K562 (cell line): ENCODE data around the gene PIMREG. TPM values are rescaled to one million over a fixed set of nuclear protein-coding genes. Genes with fewer than 3 reads are reported as not detected.

Source experiments
- ATAC-seq: fragments of 200-7000 bp; cut with Tn5 transposase; 3 replicates; pipeline ENCODE4 v1.9.1; 2020; ENCODE audit warnings: moderate library complexity
- BruUV-seq: library from RNA; stranded (reverse); fragments of 400-500 nt; replicated peaks from 2 replicates; lab custom pipeline; 2021; lab: Mats Ljungman, UMichigan
- CTCF ChIA-PET: fragments of 300-600 bp; formaldehyde crosslinking; extraction: SDS; loops from one replicate; lab custom pipeline; 2021; ENCODE audit warnings: low intra/inter-chr PET ratio; lab: Yijun Ruan, JAX
- POLR2A ChIA-PET: fragments of 300-600, 350-650 bp; sonication (Branson Sonifier 250); formaldehyde crosslinking; extraction: SDS; loops from one replicate; lab custom pipeline; 2021; ENCODE audit warnings: antibody characterized with exemption, inconsistent platforms; lab: Yijun Ruan, JAX
- DNase-seq, 4 experiments: peaks; one replicate each; pipeline versions ENCODE4 v3.0.0 to v3.0.0-alpha.2; 2011 to 2018; ENCODE audit warnings: low spot score in 3 of 4, mixed read lengths in 3 of 4; ENCODE audit errors: extremely low read depth in 1 of 4
- FAIRE-seq: peaks from 2 replicates; lab custom pipeline; 2011; peaks lifted over from hg19 to GRCh38; lab: Jason Lieb, UNC
- H2AFZ ChIP-seq: 2 replicates; pipeline ENCODE4 v1.6.0; 2011; ENCODE audit warnings: low read depth, low read length, control low read depth, inconsistent platforms
- H3K27ac ChIP-seq: fragments of 200-600 bp; 3 replicates; pipeline ENCODE4 v1.8.0; 2011; ENCODE audit warnings: low read depth, mild to moderate bottlenecking, control low read depth, inconsistent platforms, low read length, moderate library complexity, mixed read lengths; ENCODE audit errors: extremely low read depth
- H3K27me3 ChIP-seq, 2 experiments: fragments of 300-600 bp in 1 of 2; 2 replicates in 1 of 2; 3 replicates in 1 of 2; pipeline versions ENCODE4 v1.6.0 to v1.8.0; 2011; ENCODE audit warnings: inconsistent platforms in 2 of 2, low read length in 2 of 2, mild to moderate bottlenecking in 1 of 2, mixed read lengths in 1 of 2, moderate library complexity in 1 of 2; ENCODE audit not compliant: control insufficient read depth in 2 of 2, insufficient read depth in 2 of 2
- H3K36me3 ChIP-seq: fragments of 300-600 bp; 3 replicates; pipeline ENCODE4 v1.8.0; 2011; ENCODE audit warnings: mild to moderate bottlenecking, low read length, inconsistent platforms; ENCODE audit not compliant: control insufficient read depth, insufficient read depth
- H3K4me1 ChIP-seq, 2 experiments: fragments of 200-600 bp in 1 of 2; replicated peaks in 1 of 2; 2 replicates in 1 of 2; 3 replicates in 1 of 2; pipeline versions ENCODE4 v1.5.1 to v1.8.0; 2011; ENCODE audit warnings: inconsistent platforms in 2 of 2, low read length in 2 of 2, mild to moderate bottlenecking in 1 of 2, mixed read lengths in 1 of 2, moderate library complexity in 1 of 2; ENCODE audit not compliant: control insufficient read depth in 2 of 2, insufficient read depth in 2 of 2
- H3K4me2 ChIP-seq: 2 replicates; pipeline ENCODE4 v1.6.1; 2011; ENCODE audit warnings: low read length, control low read depth, inconsistent platforms, mixed read lengths; ENCODE audit not compliant: insufficient read depth
- H3K4me3 ChIP-seq: fragments of 200-600 bp; sonication (generic), shearing (Covaris generic); 2 replicates; pipeline ENCODE4 v1.5.1; 2016; ENCODE audit warnings: control low read depth, inconsistent platforms
- H3K79me2 ChIP-seq: fragments of 200-600 bp; 3 replicates; pipeline ENCODE4 v1.8.0; 2011; ENCODE audit warnings: low read length, inconsistent platforms; ENCODE audit not compliant: control insufficient read depth, insufficient read depth
- H3K9ac ChIP-seq, 2 experiments: 2 replicates each; pipeline versions ENCODE4 v1.6.0 to v1.6.1; 2011; ENCODE audit warnings: low read depth in 2 of 2, low read length in 2 of 2, control low read depth in 1 of 2, inconsistent platforms in 1 of 2, mild to moderate bottlenecking in 1 of 2, mixed read lengths in 1 of 2; ENCODE audit not compliant: insufficient read depth in 1 of 2
- H3K9me1 ChIP-seq: one replicate; pipeline ENCODE4 v1.6.0; 2011; ENCODE audit warnings: inconsistent platforms, mild to moderate bottlenecking, low read length, moderate library complexity; ENCODE audit not compliant: control insufficient read depth, insufficient read depth
- H3K9me3 ChIP-seq: replicated peaks from 2 replicates; pipeline ENCODE4 v1.5.1; 2011; ENCODE audit warnings: low read depth, low read length, inconsistent platforms; ENCODE audit not compliant: control insufficient read depth, insufficient read depth
- H4K20me1 ChIP-seq: replicated peaks from 2 replicates; pipeline ENCODE4 v1.6.1; 2011; ENCODE audit warnings: low read length, inconsistent platforms, mixed read lengths; ENCODE audit not compliant: control insufficient read depth, insufficient read depth
- AFF4 ChIP-seq: sonication (generic); formaldehyde crosslinking; IDR thresholded peaks from 2 replicates; pipeline ENCODE4 v1.8.0; 2023; ENCODE audit warnings: mild to moderate bottlenecking, missing genetic modification reagents
- ARID2 ChIP-seq: fragments of 450-650 bp; IDR thresholded peaks from 2 replicates; pipeline ENCODE4 v1.6.1; 2017; ENCODE audit warnings: antibody characterized with exemption, mild to moderate bottlenecking
- FOXA3 ChIP-seq, 2 experiments: fragments of 450-650 bp in 1 of 2; sonication (generic) in 1 of 2; formaldehyde crosslinking; IDR thresholded peaks in 1 of 2; conservative IDR thresholded peaks in 1 of 2; 2 replicates each; pipeline versions ENCODE4 v1.4.0 to v1.8.0; 2020 to 2022; ENCODE audit warnings: mild to moderate bottlenecking in 2 of 2, missing genetic modification reagents in 1 of 2
- FOXP1 ChIP-seq: sonication (generic); formaldehyde crosslinking; IDR thresholded peaks from 2 replicates; pipeline ENCODE4 v1.8.0; 2022; ENCODE audit warnings: mild to moderate bottlenecking, missing genetic modification reagents
- HDAC1 ChIP-seq, 2 experiments: fragments of 450-650 bp; IDR thresholded peaks; 2 replicates each; pipeline ENCODE4 v1.6.1; 2016 to 2017; ENCODE audit warnings: inconsistent platforms in 1 of 2, mild to moderate bottlenecking in 1 of 2, moderate library complexity in 1 of 2
- HSF4 ChIP-seq: fragments of 250-450 bp; sonication (Bioruptor Pico); IDR thresholded peaks from 2 replicates; pipeline ENCODE4 v2.1.2; 2022; ENCODE audit warnings: mild to moderate bottlenecking, moderate library complexity, borderline replicate concordance
- LARP7 ChIP-seq: fragments of 450-650 bp; IDR thresholded peaks from 2 replicates; pipeline ENCODE4 v1.6.1; 2016
- NFATC3 ChIP-seq: fragments of 450-650 bp; IDR thresholded peaks from 2 replicates; pipeline ENCODE4 v1.6.1; 2017; ENCODE audit warnings: mild to moderate bottlenecking
- NKRF ChIP-seq: fragments of 450-650 bp; IDR thresholded peaks from 2 replicates; pipeline ENCODE4 v1.6.1; 2016; ENCODE audit warnings: borderline replicate concordance
- PML ChIP-seq: IDR thresholded peaks from 2 replicates; pipeline ENCODE4 v1.6.1; 2012; ENCODE audit warnings: low read length, inconsistent platforms
- RBM22 ChIP-seq: fragments of 200-400 bp; formaldehyde crosslinking; IDR thresholded peaks from 2 replicates; pipeline ENCODE4 v1.6.1; 2018; ENCODE audit warnings: low read length, low read depth; ENCODE audit not compliant: poor library complexity, severe bottlenecking
- XRCC5 ChIP-seq: fragments of 200-400 bp; formaldehyde crosslinking; IDR thresholded peaks from 2 replicates; pipeline ENCODE4 v1.6.1; 2017; ENCODE audit warnings: low read depth, mild to moderate bottlenecking, low read length
- ZBTB17 ChIP-seq: fragments of 450-650 bp; formaldehyde crosslinking; IDR thresholded peaks from 2 replicates; pipeline ENCODE4 v1.4.0; 2020; ENCODE audit warnings: mild to moderate bottlenecking
- ZC3H8 ChIP-seq: fragments of 450-650 bp; IDR thresholded peaks from 2 replicates; pipeline ENCODE4 v1.6.1; 2017
- ZFP1 ChIP-seq: fragments of 450-650 bp; formaldehyde crosslinking; IDR thresholded peaks from 2 replicates; pipeline ENCODE4 v1.4.0; 2020; ENCODE audit warnings: mild to moderate bottlenecking, mixed read lengths
- ZNF764 ChIP-seq: fragments of 250-450 bp; sonication (Bioruptor Pico); IDR thresholded peaks from 2 replicates; pipeline ENCODE4 v1.4.0; 2020; ENCODE audit warnings: low read depth, mild to moderate bottlenecking, moderate library complexity
- WGBS: fragments of 100-300 bp; shearing (Covaris generic); methylation state at CpG from one replicate; pipeline ENCODE4 v1.1.6; 2016; ENCODE audit warnings: low coverage, mixed read lengths; ENCODE audit not compliant: insufficient coverage; ENCODE audit errors: missing lambda C conversion rate; 5-methylcytosine and 5-hydroxymethylcytosine counted together
- in situ Hi-C: fragments of 300-500 bp; cut with MboI; formaldehyde crosslinking; loops from 4 replicates; pipeline ENCODE4 v1.15.0; 2018; ENCODE audit warnings: inconsistent platforms, mixed read lengths
- intact Hi-C: fragments of 100-400 bp; cut with micrococcal nuclease; formaldehyde crosslinking; loops from 2 replicates; pipeline ENCODE4 v1.14.2; 2022
- polyA plus RNA-seq, 8 experiments: library from polyadenylated mRNA; depleted of rRNA in 4 of 8; stranded (reverse) in 5 of 8; unstranded in 3 of 8; fragments of >200 nt; fragmentation: Nextera tagmentation in 2 of 8; fragmentation: Illumina TruSeq in 1 of 8; extraction: Ambion mirVana in 2 of 8; extraction: Trizol in 1 of 8; gene quantifications; 2 replicates each; pipeline versions ENCODE4 v1.2.1 to v1.2.3, GENCODE V29; 2011 to 2014; ENCODE audit warnings: inconsistent platforms in 1 of 8, missing spikeins in 1 of 8
- total RNA-seq, 7 experiments: library from RNA; depleted of rRNA in 6 of 7; stranded (reverse); fragments of >200 nt in 6 of 7; fragmentation: Illumina TruSeq in 2 of 7; extraction: Trizol in 2 of 7; gene quantifications; 2 replicates each; pipeline versions ENCODE4 v1.2.1 to v1.2.3, GENCODE V29; 2011 to 2021; ENCODE audit warnings: low replicate concordance in 1 of 7

PIMREG gene
- total and polyA plus RNA-seq, 9 of the 15 experiments (the other 6 are each of a cell fraction or from before 2014, with no cell fraction given) = 1.1 to 16.7 (median 9.4) TPM

GRCh38 chr17:6468051-6468790 is 24.0 kb downstream of the PIMREG start:
- H4K20me1 ChIP-seq = no peaks in the 10 kb centered on the region
- no peak for DNase-seq
- BruUV-seq = no TSS peak
- no peak overlapping the region for H3K9ac ChIP-seq
- intact Hi-C loops = no loop called here
- peaks cover 12 to 17% of the 10 kb centered on the region in 2 experiments; a peak in 4 of 5 replicates for H3K4me1 ChIP-seq
- H3K79me2 ChIP-seq = no peaks in the 10 kb centered on the region
- no peaks in the 10 kb centered on the region for H3K9me1 ChIP-seq
- no peak overlapping the region for H3K4me2 ChIP-seq
- H3K36me3 ChIP-seq = no peaks in the 10 kb centered on the region
- no peaks in the 10 kb centered on the region for H3K9me3 ChIP-seq
- H3K27ac ChIP-seq = no peak overlapping the region
- H3K27me3 ChIP-seq = peaks cover 0 to 9% of the 10 kb centered on the region in 2 experiments; a peak in 2 of 5 replicates
- ChIA-PET POLR2A (no interaction called here), CTCF (no interaction called here)
- FAIRE-seq = no peak
- H3K4me3 ChIP-seq = no peak overlapping the region
- in situ Hi-C loops = no loop called here
- TF ChIP-seq HSF4 (CRISPR knock-in tag) (no peak), HDAC1 (IDR thresholded peaks at IDR 0.05) (no peak), PML (no peak), FOXA3 (CRISPR knock-in tag; conservative IDR thresholded peaks at IDR 0.05 in 1 of 2, IDR thresholded peaks at IDR 0.05 in 1 of 2) (no peak), NKRF (no peak), ZBTB17 (CRISPR knock-in tag) (no peak), LARP7 (no peak), ARID2 (no peak), ZNF764 (CRISPR knock-in tag) (no peak), XRCC5 (no peak), NFATC3 (no peak), ZFP1 (CRISPR knock-in tag) (no peak), FOXP1 (no peak), RBM22 (no peak), ZC3H8 (no peak), AFF4 (no peak)
- no peak overlapping the region for H2AFZ ChIP-seq
- 28% methylated on average over 17 of the region's 23 CpGs for WGBS
- ATAC-seq = no peak
